ENCODE results near the gene CRCP. TPM values are rescaled to one million over a fixed set of nuclear protein-coding genes. Genes with fewer than 3 reads are reported as not detected.
"Not testable (repeated sequence)": the region's sequence is repeated elsewhere in the genome, so short reads cannot be mapped to it uniquely, and the experiment has no call there.

The CRCP gene
- total RNA-seq, 1 donor from 2014 or later, result 29.0 TPM

- no peaks in the 10 kb centered on the region for H3K9me3 Mint-ChIP-seq
- H3K4me3 Mint-ChIP-seq, result peak overlapping the region; percentile 41
- TF ChIP-seq CTCF (conservative IDR thresholded peaks at IDR 0.05), result no peak
Observed at GRCh38 chr7:66118603-66119002, 4.0 kb downstream of the CRCP start.

GRCh38 chr7:66119245-66119850 is 4.7 kb downstream of the CRCP start:
- Mint-ChIP-seq H3K9me3 (no peaks in the 10 kb centered on the region), H3K36me3 (peaks cover 20% of the 10 kb centered on the region), H3K4me3 (peak overlapping the region; percentile 8), H3K27ac (peak overlapping the region; percentile 34), H3K4me1 (ENCODE audit: unreplicated experiment) (peaks cover 31% of the 10 kb centered on the region), H3K27me3 (no peaks in the 10 kb centered on the region)
- no peak for TF ChIP-seq CTCF (conservative IDR thresholded peaks at IDR 0.05)
- DNase-seq (ENCODE audit: extremely low spot score, unreplicated experiment), result no peak

More at GRCh38 chr7:66118603-66119002, 4.0 kb downstream of the CRCP start:
- DNase-seq (ENCODE audit: extremely low spot score, unreplicated experiment), result no peak
- Mint-ChIP-seq H3K4me1 (ENCODE audit: unreplicated experiment) (peaks cover 30% of the 10 kb centered on the region), H3K36me3 (peaks cover 20% of the 10 kb centered on the region), H3K27me3 (no peaks in the 10 kb centered on the region), H3K27ac (no peak overlapping the region)

- Mint-ChIP-seq H3K27ac (no peak overlapping the region), H3K27me3 (no peaks in the 10 kb centered on the region), H3K36me3 (peaks cover 16% of the 10 kb centered on the region), H3K4me1 (ENCODE audit: unreplicated experiment) (peaks cover 28% of the 10 kb centered on the region), H3K9me3 (no peaks in the 10 kb centered on the region), H3K4me3 (no peak overlapping the region)
- no peak for DNase-seq (ENCODE audit: extremely low spot score, unreplicated experiment)
- TF ChIP-seq CTCF (conservative IDR thresholded peaks at IDR 0.05), result no peak
Observed at GRCh38 chr7:66123175-66123528, 8.5 kb downstream of the CRCP start.

- H3K27me3 Mint-ChIP-seq; H3K36me3 Mint-ChIP-seq; H3K9me3 Mint-ChIP-seq; DNase-seq (ENCODE audit: extremely low spot score, unreplicated experiment); H3K4me3 Mint-ChIP-seq: not testable (repeated sequence)
- Mint-ChIP-seq H3K27ac (peak overlapping the region; percentile 53), H3K4me1 (ENCODE audit: unreplicated experiment) (peaks cover 16% of the 10 kb centered on the region)
Observed at GRCh38 chr7:66124569-66124861, 9.9 kb downstream of the CRCP start.

- no peak for TF ChIP-seq CTCF (conservative IDR thresholded peaks at IDR 0.05)
- peak overlapping the region; percentile 17 for H3K27ac Mint-ChIP-seq
- H3K9me3 Mint-ChIP-seq, result no peaks in the 10 kb centered on the region
- no peak overlapping the region for H3K4me3 Mint-ChIP-seq
- no peaks in the 10 kb centered on the region for H3K27me3 Mint-ChIP-seq
- DNase-seq (ENCODE audit: extremely low spot score, unreplicated experiment), result no peak
- peaks cover 8% of the 10 kb centered on the region for H3K36me3 Mint-ChIP-seq
- H3K4me1 Mint-ChIP-seq (ENCODE audit: unreplicated experiment), result peaks cover 19% of the 10 kb centered on the region
Observed at GRCh38 chr7:66125052-66125694, 10.5 kb downstream of the CRCP start.

- Mint-ChIP-seq H3K27ac (peak overlapping the region; percentile 17), H3K36me3 (peaks cover 12% of the 10 kb centered on the region), H3K4me1 (ENCODE audit: unreplicated experiment) (peaks cover 19% of the 10 kb centered on the region)
- H3K4me3 Mint-ChIP-seq; DNase-seq (ENCODE audit: extremely low spot score, unreplicated experiment); H3K27me3 Mint-ChIP-seq; H3K9me3 Mint-ChIP-seq: not testable (repeated sequence)
Observed at GRCh38 chr7:66125781-66126352, 11.2 kb downstream of the CRCP start.

- not testable (repeated sequence) for H3K27ac Mint-ChIP-seq; H3K9me3 Mint-ChIP-seq; DNase-seq (ENCODE audit: extremely low spot score, unreplicated experiment); H3K4me3 Mint-ChIP-seq; H3K27me3 Mint-ChIP-seq
- Mint-ChIP-seq H3K4me1 (ENCODE audit: unreplicated experiment) (peaks cover 19% of the 10 kb centered on the region), H3K36me3 (peaks cover 16% of the 10 kb centered on the region)
Observed at GRCh38 chr7:66127172-66127571, 12.5 kb downstream of the CRCP start.

All from type B pancreatic cell (in vitro differentiated cells).